Endodermal cell (in vitro differentiated cells): ENCODE measurements around the gene VWA3B. TPM values are rescaled to one million over a fixed set of nuclear protein-coding genes. Genes with fewer than 3 reads are reported as not detected.

Experiments
- DNase-seq: peaks from one replicate; pipeline ENCODE4 v3.0.0-alpha.2; 2017
- H3K27ac ChIP-seq: 2 replicates; pipeline ENCODE4 v1.5.1; 2013; ENCODE audit warnings: mild to moderate bottlenecking, low read depth, low read length, moderate library complexity
- H3K27me3 ChIP-seq: 2 replicates; pipeline ENCODE4 v1.6.1; 2013; ENCODE audit warnings: mild to moderate bottlenecking, low read length, moderate library complexity; ENCODE audit not compliant: insufficient read depth, control insufficient read depth, poor library complexity, severe bottlenecking
- H3K36me3 ChIP-seq: 2 replicates; pipeline ENCODE4 v1.7.0; 2013; ENCODE audit warnings: mild to moderate bottlenecking, low read length, moderate library complexity; ENCODE audit not compliant: control insufficient read depth, insufficient read depth
- H3K4me1 ChIP-seq: one replicate; pipeline ENCODE4 v1.7.0; 2013; ENCODE audit warnings: low read length; ENCODE audit not compliant: control insufficient read depth, insufficient read depth
- H3K4me3 ChIP-seq: 2 replicates; pipeline ENCODE4 v1.5.1; 2013; ENCODE audit warnings: mild to moderate bottlenecking, low read length, moderate library complexity
- H3K9ac ChIP-seq: 2 replicates; pipeline ENCODE4 v1.6.1; 2013; ENCODE audit warnings: mild to moderate bottlenecking, low read length, moderate library complexity; ENCODE audit not compliant: poor library complexity, severe bottlenecking; ENCODE audit errors: extremely low read depth
- H3K9me3 ChIP-seq: 2 replicates; pipeline ENCODE4 v1.6.1; 2013; ENCODE audit warnings: mild to moderate bottlenecking, low read length, moderate library complexity; ENCODE audit not compliant: control insufficient read depth
- H3K27ac Mint-ChIP-seq: 2 replicates; pipeline ENCODE4 v1.8.0; 2020; ENCODE audit warnings: mixed read lengths
- H3K27me3 Mint-ChIP-seq: 2 replicates; pipeline ENCODE4 v1.8.0; 2021; ENCODE audit warnings: mild to moderate bottlenecking, mixed read lengths; ENCODE audit not compliant: insufficient read depth
- H3K36me3 Mint-ChIP-seq: 2 replicates; pipeline ENCODE4 v1.8.0; 2020; ENCODE audit warnings: low read depth, mixed read lengths
- H3K4me1 Mint-ChIP-seq: 2 replicates; pipeline ENCODE4 v1.8.0; 2020; ENCODE audit warnings: mixed read lengths
- H3K4me3 Mint-ChIP-seq: 2 replicates; pipeline ENCODE4 v1.8.0; 2020; ENCODE audit warnings: mild to moderate bottlenecking, moderate library complexity, mixed read lengths
- H3K9me3 Mint-ChIP-seq: 2 replicates; pipeline ENCODE4 v1.8.0; 2020; ENCODE audit warnings: mild to moderate bottlenecking, mixed read lengths
- CTCF ChIP-seq: fragments of 200-600 bp; sonication (generic); conservative IDR thresholded peaks from 2 replicates; pipeline ENCODE4 v1.5.0; 2021; ENCODE audit warnings: antibody characterized with exemption, mild to moderate bottlenecking
- WGBS, 2 experiments: methylation state at CpG; one replicate each; pipeline versions ENCODE4 v1.1.5 to v1.1.7; 2013; ENCODE audit warnings: missing lambda C conversion rate in 2 of 2, mixed read lengths in 1 of 2; ENCODE audit not compliant: insufficient coverage in 1 of 2, insufficient read length in 1 of 2; 5-methylcytosine and 5-hydroxymethylcytosine counted together
- total RNA-seq, 2 donors: library from RNA; stranded (reverse); fragmentation: NEBNext Ultra II Directional in 1 of 2; extraction: Animal tissue kit (Norgen Biotek cat#: 25700) in 1 of 2; gene quantifications; 2 replicates in 1 of 2; 3 replicates in 1 of 2; pipeline ENCODE4 v1.2.1, GENCODE V29; 2021

VWA3B gene
- total RNA-seq, 2 donors from 2014 or later = 0.38 to 0.64 TPM

GRCh38 chr2:98347298-98348065 is 260.5 kb downstream of the VWA3B start:
- peak overlapping the region; percentile 53 for H3K4me3 Mint-ChIP-seq

GRCh38 chr2:98348066-98348561 is 261.1 kb downstream of the VWA3B start:
- Histone ChIP-seq H3K9me3 (peaks cover 22% of the 10 kb centered on the region), H3K27ac (peak overlapping the region; percentile 61), H3K4me1 (no peaks in the 10 kb centered on the region), H3K27me3 (peaks cover 68% of the 10 kb centered on the region), H3K9ac (no peak overlapping the region), H3K4me3 (no peak overlapping the region), H3K36me3 (no peaks in the 10 kb centered on the region)
- Mint-ChIP-seq H3K27ac (no peak overlapping the region), H3K27me3 (peaks cover 73% of the 10 kb centered on the region), H3K4me3 (peak overlapping the region; percentile 53), H3K4me1 (peaks cover 23% of the 10 kb centered on the region), H3K9me3 (peaks cover 19% of the 10 kb centered on the region), H3K36me3 (no peaks in the 10 kb centered on the region)
- 10 to 24% methylated on average over 5 to 15 of the region's 15 CpGs for WGBS, 2 experiments
- DNase-seq = peak; percentile 80
- no peak for TF ChIP-seq CTCF

More at GRCh38 chr2:98347298-98348065, 260.5 kb downstream of the VWA3B start:
- Histone ChIP-seq H3K27me3 (peaks cover 68% of the 10 kb centered on the region), H3K4me3 (no peak overlapping the region), H3K4me1 (no peaks in the 10 kb centered on the region), H3K9me3 (peaks cover 19% of the 10 kb centered on the region), H3K36me3 (no peaks in the 10 kb centered on the region), H3K9ac (no peak overlapping the region), H3K27ac (peak overlapping the region; percentile 61)
- peak; percentile 67 for DNase-seq
- no peak for TF ChIP-seq CTCF
- Mint-ChIP-seq H3K36me3 (no peaks in the 10 kb centered on the region), H3K4me1 (peaks cover 29% of the 10 kb centered on the region), H3K27ac (no peak overlapping the region), H3K9me3 (peaks cover 18% of the 10 kb centered on the region), H3K27me3 (peaks cover 73% of the 10 kb centered on the region)
- 13 to 15% methylated on average over 15 to 54 of the region's 54 CpGs for WGBS, 2 experiments

GRCh38 chr2:98350411-98350810 is 263.4 kb downstream of the VWA3B start:
- Mint-ChIP-seq H3K36me3 (no peaks in the 10 kb centered on the region), H3K4me1 (peaks cover 20% of the 10 kb centered on the region), H3K4me3 (no peak overlapping the region), H3K9me3 (peaks cover 24% of the 10 kb centered on the region), H3K27me3 (peaks cover 56% of the 10 kb centered on the region), H3K27ac (no peak overlapping the region)
- no peak for TF ChIP-seq CTCF
- 88 to 100% methylated on average over 1 of the region's 1 CpG for WGBS, 2 experiments
- no peak overlapping the region for H3K4me3 ChIP-seq
- H3K9me3 ChIP-seq = peaks cover 40% of the 10 kb centered on the region
- H3K9ac ChIP-seq = no peak overlapping the region
- no peaks in the 10 kb centered on the region for H3K4me1 ChIP-seq
- H3K27me3 ChIP-seq = peaks cover 53% of the 10 kb centered on the region
- no peak overlapping the region for H3K27ac ChIP-seq
- no peak for DNase-seq
- no peaks in the 10 kb centered on the region for H3K36me3 ChIP-seq
